Stimulated activated CD8-positive, alpha-beta memory T cell treated with anti-CD3 and anti-CD28 coated beads, Interleukin-4, amount 100 ng/mL, for 4 hours (primary cell): ENCODE results near the gene GAS7.
"Not testable (repeated sequence)": the region's sequence is repeated elsewhere in the genome, so short reads cannot be mapped to it uniquely, and the experiment has no call there.

Experiments
- DNase-seq, 2 donors: peaks; one replicate each; pipeline ENCODE4 v3.0.0-alpha.2; 2020; ENCODE audit warnings: low read depth in 2 of 2, low spot score in 1 of 2

GAS7 gene

DNA sequence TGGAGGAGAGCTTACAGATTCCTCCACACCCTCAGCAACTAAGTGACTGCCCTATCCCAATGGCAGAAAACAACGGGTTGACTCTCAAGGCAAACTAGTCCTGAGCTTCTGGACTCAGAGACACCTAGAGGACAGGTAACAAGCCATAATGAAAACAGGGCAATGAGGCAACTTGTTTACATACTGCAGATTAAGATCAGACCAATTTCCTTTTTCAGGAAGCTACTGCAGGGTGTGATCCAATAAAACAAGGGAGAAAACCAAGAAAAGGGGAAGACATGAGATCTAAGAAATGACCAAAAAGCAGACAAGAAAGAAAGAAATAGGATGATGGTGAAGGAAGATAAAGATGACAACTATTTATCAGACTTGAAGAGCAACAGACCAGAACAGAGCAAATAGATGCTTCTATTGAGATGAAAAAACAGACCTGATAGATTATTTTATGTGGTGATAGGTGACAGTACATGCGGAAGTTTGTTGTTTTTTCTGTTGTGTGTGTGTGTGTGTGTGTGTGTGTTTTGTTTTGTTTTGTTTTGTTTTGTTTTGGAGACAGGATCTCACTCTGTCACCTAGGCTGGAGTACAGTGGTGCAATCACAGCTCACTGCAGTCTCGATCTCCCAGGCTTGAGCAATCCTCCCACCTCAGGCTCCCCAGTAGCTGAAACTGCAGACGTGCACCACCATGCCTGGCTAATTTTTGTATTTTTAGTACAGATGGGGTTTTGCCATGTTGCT lies 120.7 kb downstream of the GAS7 start:
- DNase-seq = no peak

DNA sequence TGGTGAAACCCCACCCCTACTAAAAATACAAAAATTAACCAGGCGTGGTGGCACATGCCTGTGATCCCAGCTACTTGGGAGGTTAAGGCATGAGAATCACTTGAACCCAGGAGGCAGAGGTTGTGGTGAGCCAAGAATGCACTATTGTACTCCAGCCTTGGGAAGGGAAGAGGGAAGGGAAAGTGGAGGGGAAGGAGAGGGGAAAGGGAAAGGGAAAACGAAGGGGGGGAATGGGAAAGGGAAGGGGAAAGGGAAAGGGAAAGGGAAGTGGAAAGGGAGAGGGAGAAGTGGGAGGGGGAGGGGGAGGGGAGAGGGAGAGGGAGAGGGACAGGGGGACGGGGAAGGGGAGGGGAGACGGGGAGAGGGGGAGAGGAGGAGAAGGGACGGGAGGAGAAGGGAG lies 122.5 kb downstream of the GAS7 start:
- no peak for DNase-seq

DNA sequence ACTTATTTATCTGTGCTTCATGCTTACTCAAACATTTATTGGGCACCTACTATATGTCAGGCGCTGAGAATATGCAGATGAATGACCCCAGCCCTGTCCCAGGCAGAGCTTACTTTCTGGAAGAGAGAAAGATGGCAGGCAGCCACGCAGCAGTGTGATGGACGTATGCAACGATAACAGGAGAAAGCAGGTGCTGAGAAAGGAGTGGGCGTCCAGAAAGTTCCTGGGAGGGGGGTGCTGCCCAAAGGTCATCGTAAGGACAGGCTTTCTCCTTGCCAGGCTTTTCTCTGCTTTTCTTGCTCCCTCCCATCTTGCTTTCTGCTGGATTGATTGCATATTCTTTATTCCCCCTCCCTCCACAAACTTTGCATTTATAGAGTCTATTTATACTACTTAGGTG lies 124.5 kb downstream of the GAS7 start:
- DNase-seq = no peak

DNA sequence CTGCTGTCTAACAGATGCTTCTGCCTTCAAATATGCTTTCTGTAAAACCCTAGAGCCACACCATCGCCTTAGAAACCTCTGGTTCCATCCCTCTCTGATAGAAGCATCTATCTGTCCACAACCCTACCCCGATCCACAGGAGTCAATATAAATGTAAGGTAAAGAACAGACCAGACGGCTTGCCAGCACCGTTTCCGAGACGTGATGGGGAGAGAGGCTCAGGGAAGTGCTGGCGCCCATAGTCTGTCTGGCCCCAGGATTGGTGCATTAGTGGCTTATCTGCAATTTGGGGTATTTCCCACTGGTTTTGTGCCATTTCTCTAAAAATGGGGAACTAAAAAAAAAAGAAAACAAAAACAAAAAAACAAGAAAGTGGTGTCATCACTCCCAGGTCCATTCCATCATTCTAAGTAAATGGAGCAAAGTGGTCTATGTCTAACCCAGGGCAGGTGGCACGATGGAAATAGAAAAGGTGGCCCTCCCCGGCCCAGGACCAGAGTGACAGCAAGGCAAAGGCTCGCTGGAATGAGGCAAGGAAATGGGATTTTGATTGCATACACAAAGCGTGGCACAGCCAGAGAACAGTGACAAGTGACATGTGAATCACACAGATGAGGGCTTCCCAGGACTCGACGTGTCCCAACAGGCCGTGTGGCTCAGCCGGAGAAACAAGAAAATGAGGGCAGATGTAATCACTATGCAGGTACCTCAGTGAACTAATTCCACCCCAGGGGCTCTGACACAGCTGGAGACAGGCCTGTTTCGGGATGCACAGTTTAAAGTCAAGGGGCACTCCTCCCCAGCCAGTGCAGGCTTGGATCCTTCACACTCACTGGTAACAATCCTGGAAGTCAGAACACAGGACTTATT lies 125.6 kb downstream of the GAS7 start:
- no peak for DNase-seq

DNA sequence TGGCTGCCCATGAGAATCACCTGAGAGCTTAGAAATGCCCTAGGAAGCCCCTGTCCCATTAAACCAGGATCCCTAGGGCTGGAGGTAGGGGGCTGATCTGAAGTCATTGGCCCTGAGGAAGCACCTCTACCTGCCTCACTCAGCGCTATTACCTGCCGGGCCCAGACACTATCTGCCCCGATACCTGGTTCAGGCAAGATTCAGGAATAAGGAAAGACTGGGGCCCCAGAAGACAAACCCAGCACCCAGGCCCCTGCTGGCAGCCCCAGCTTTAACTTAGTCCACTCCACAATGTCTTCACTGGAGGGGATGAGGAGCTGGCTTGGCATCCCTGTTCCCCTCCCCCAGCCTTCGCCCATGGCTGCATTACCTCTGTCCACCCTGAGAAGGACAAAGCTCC lies 126.3 kb downstream of the GAS7 start:
- DNase-seq = no peak

DNA sequence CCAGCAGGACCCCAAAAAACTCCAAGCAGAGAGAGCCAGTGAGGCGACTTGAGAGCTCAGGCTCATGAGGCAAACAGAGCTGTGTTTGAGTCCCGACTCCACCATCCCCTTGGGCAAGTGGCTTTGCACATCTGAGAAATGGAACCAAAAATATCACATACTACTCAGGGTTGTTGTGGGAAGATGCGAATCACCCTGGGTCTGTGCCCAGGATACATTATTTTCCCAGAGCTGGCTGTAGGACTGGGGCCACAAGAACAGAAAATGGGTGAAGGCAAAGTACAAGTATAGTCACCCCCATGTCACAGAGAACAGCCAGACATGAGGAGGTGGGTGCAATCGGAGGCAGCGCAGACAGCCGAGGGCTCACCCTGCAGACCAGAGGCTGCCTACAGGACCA lies 127.3 kb downstream of the GAS7 start:
- no peak for DNase-seq

DNA sequence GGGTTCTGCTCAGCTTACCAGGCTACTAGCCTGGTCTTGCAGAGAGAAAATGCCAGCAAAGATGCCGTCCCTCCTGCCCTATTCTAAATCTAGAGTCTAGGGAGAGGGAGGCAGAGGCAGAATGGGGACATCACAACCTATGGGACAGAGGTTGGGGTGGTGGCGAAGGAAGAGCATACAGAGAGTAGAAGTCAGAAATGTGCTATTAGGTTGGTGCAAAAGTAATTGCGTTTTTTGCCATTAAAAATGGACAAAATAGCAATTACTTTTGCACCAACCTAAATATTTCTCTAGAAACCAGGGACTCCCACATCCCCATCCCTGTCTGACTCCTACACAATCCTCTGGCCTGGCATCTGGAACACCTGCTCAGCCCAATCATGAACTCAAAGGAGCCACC lies 127.7 kb downstream of the GAS7 start:
- no peak for DNase-seq

DNA sequence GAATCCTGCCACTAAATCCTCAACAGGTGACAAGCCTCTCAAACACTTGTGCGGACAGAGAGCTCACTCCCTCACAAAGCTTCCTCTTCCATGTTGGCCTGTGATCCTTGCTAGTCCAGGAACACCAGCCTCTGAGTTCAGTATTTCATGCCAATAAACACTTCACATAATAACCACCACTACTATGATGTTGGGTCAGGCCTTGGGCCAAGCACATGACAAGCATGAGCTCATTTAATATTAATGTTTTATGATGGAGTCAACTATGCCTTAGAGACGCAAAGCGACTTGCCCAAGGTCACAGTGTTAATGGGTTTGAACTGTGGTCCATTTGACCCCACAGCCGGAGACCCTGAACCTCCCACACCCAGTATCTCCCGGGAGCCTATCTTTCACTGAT lies 129.1 kb downstream of the GAS7 start:
- no peak for DNase-seq

DNA sequence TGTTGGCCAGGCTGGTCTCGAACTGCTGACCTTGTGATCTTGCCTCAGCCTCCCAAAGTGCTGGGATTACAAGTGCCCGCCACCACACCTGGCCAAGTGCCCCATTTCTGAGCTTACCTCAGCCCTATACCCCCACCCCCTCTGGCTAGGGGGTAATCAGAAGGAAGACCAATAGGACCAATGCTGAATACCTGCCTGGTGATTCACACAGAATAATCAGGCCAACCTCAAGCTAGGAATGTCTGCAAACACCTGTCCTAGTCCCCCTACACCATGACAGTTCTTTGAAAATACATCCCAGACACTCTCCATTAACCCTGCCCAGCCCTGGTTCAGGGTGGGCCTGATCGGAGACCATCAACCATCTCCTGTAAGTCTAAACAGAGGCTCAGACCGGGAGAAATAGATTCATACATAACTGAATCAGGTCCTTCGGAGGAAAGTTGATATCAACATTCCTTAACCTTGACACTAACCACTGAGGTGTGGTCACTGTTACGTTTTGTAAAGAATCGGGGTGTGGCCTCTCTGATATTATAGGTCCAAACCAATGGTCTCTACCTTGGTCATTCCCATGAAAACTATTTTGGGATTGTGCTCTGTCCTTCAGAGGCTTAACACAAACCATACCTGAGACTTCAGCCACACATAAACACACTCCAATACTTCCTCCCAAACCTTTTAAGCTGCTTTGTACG lies 130.8 kb downstream of the GAS7 start:
- no peak for DNase-seq

DNA sequence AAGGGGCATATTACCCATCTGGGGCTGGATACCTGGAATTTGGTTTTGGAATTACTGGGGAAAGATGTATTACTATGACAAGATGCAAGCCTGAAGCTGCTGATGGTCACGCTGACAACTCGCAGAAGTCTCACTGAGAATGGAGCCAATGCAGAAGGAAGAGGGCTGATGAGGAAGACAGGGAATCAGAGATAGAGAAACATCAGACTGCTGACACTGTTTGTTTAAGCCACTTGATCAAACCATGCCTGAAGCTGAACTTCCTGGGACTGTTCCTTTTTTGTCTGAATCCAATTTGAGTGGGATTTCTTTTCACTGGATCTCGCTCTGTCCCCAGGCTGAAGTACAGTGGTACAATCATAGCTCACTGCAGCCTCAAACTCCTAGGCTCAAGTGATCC lies 133.9 kb downstream of the GAS7 start:
- DNase-seq = no peak

DNA sequence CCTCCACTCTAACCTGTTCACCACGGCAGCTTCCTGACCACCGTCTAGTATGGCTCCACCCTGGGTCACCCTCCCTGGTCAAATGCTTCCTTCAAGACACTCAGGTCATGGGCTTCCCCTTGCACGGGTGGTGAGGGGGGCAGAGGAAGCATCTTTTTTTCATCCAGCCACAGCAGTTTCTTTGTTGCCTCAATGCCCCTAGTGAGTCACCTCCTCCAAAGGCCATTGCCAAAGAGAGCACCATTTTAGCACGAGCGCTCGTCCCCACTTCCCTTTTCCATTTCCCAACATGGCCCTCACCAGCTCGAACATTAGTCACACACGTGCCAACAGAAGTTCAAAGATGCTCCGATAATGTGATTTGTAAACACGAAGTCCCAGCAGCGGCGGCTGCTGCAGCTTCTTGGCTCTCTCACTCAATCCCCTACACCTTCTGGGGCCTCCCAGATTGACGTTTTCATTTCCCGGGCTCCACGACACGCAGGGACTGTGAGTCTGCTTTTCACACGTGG lies 134.6 kb downstream of the GAS7 start:
- no peak for DNase-seq

DNA sequence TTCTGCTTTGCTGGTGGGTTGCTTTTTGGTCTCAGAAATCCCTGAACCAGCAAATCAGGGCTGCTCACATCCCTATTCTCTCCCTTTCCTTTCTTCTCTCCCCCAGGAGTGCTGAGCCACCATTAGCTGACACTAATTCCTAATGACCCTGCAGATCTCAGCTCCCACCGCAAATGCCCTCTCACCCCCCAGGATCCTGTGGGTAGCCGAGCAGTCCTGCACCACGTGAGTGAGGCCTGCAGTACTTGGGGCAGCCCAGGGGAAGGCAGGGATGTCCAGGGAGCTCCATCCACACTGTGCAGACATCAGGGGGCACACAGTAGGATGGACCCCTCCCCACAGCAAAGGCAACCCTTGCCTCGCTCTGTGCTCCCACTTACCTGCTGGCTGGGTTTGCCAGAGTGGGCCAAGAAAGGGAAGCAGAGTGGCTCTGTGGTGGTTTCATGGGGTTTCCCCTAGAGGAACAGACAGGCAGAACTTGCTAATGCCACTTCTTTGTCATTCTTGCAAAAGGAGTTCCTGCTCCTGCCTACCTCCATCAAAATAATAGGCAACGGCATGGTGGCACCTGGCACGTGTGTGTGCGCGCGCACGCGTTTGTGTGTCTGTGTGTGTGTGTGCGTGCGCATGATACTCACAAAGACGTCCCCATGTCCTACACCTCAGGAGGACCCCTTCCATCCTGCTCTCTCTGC lies 135.6 kb downstream of the GAS7 start:
- no peak for DNase-seq

DNA sequence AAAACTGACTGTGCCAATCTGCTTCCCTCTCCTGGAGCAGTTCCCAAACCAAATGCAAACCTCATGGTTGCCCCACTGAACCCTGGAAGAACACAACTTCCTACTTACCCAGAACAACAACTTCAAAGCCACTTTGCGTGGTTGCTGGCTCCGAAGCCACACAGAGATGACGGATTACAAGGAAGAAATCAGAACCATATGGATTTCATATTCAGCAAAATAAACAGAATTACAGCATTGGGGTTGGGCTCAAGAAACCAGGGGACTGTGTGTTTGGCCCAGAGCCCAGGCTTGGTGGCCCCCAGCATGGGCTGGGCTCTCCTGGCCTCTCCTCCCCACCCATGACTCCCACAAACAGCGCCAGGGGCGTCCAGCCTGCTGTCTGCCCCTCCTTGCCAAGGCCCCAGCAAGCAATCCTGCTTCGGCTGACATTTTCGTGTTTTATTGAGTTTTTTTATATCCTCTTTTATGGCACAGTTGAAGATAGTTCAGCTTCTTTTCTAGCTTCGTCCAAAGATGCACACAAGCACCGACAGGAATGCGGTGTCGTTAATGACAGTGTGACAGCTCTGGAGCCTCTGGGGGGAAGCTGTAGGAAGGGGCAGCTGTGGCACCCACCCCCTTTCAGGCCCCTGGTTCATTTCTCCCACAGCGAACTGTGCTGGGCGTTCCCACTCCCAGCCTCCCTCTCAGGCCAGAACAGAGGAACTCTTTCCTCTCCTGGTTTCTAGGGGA lies 137.1 kb downstream of the GAS7 start:
- no peak for DNase-seq

DNA sequence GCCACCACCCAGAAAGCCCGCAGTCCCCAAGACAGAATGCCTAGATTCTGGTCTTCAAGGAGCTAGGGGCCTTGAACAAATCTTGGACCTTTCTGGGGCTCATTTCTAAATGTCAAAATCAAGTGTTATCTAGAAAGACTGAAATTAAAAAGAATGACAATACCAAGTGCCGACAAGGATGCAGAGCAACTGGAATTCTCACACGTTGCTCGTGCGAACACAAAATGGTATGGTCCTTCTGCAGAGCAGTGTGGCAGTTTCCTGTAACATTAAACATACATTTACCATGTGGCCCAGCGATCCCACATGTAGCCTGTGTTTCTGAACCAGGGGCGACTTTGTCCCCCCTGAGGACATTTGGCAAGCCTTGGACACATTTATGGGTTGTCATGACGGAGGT lies 137.9 kb downstream of the GAS7 start:
- DNase-seq = no peak

DNA sequence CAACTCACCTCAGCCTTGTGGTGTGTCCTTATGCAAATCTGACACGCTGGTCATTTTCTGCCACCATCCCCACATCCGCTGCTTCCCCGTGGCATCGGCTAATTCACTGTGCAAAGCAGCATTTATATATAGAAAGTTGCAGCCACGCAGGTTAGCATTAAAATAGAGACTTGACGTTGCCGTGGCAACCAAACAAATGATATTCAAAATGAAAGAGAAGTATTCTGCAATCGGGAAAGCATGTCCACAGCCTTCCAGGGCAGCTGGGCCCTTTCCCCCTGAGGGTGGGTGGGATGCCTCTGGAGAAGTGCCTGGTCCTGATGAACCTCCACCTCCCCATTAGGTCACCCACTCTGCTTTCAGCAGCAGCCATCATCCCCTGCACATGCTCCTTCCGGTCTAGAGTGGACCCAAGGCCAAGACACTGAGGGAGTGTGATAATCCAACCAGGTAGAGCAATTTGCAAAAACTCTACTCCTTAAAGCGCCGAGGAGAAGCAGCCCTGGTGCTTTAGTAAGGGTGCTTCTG lies 138.7 kb downstream of the GAS7 start:
- no peak for DNase-seq

DNA sequence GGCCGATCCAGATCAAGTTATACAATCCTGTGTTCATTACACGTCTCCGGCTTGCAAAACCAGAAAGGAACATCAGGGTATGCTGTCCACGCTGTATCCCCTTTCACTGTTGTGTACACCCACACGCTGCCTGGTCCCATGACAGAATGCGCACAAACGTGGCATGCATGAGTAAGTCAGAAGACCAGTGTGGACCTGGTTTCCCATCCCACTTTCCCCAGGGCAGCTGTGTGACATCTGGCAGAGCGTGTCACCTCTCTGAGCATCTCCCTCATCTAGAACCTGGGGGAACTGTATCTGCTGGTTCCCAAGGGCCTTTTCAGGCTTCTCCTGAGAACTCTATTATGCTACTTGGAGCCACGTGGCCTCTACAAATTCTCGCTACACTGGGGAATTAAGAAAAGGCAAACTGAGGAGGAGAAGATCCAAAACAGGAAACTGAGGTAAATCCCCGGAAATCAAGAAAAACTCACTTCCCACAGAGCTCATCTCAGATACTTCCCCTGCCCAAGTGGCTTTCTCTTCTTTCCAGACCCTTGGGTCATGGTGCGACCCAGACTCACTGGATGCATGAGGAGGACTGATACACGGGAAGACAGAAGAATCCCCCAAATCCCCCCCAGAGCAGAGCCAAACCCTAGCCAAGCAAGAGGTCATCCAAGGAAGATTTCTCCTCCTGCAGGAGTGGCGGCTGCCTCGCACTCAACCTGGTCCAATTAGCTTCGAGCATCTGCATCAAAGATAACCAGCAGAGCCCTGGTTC lies 139.3 kb downstream of the GAS7 start:
- no peak for DNase-seq

DNA sequence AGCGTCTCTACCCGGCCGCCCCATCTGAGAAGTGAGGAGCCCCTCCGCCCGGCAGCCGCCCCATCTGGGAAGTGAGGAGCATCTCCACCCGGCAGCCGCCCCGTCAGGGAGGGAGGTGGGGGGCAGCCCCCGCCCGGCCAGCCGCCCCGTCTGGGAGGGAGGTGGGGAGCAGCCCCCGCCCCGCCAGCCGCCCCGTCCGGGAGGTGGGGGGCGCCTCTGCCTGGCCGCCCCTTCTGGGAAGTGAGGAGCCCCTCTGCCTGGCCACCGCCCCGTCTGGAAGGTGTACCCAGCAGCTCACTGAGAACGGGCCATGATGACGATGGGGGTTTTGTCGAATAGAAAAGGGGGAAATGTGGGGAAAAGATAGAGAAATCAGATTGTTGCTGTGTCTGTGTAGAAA lies 140.9 kb downstream of the GAS7 start:
- DNase-seq = not testable (repeated sequence)

DNA sequence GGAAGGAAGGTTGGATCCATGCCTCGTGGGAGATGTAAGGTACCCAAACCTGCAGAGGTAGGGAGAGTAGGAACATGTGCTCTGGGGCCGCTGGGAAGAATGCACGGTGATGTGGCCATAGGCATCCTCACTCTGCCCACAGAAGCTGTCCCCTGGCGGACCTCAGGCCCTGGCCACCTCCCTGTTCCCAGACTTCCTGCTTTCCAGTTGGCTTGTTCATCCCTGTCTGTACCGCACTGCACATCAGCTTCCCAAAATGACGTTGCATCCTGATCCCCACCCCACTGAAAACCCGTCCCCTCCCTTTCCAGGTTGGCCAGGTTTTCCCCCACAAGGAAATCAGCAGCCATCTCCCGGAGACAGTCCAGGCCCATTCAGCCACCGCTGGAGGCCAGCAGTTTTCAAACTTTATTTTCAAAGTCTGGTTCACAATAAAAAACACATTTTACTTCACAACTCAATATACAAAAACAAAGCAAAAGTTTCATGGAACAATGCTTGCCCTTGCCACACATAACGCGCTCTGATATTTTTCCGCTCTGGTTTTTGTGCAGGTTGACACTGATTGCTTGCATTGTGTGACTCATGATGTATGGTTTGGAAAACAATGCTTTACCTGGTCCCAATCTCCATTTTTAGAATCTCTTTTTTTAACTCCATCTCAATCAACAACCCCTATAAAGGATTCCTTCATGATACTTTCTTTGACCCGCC lies 143.0 kb downstream of the GAS7 start:
- DNase-seq = no peak
